Astrocyte of the spinal cord (primary cell): ENCODE measurements around the gene WIZ.

Experiments used
- DNase-seq: peaks from one replicate; pipeline ENCODE4 v3.0.0; 2011; ENCODE audit warnings: low read depth, low spot score
- H3K4me3 ChIP-seq: 2 replicates; pipeline ENCODE4 v1.5.1; 2011; ENCODE audit warnings: low read depth, mild to moderate bottlenecking, low read length, moderate library complexity
- CTCF ChIP-seq: IDR thresholded peaks from 2 replicates; pipeline ENCODE4 v1.5.1; 2012; ENCODE audit warnings: low read depth, mild to moderate bottlenecking, low read length, inconsistent platforms
- in situ Hi-C: cut with HindIII; loops from 2 replicates; pipeline ENCODE4 v1.10.0; 2017; ENCODE audit warnings: low sequenced_read_pairs

WIZ gene

GRCh38 chr19:15401397-15401710, 48.4 kb downstream of the WIZ start:
- no peak for DNase-seq
- TF ChIP-seq CTCF = no peak
- in situ Hi-C loops = no loop called here
- H3K4me3 ChIP-seq = no peak overlapping the region

GRCh38 chr19:15400521-15401396, 49.0 kb downstream of the WIZ start:
- DNase-seq = no peak
- in situ Hi-C loops = no loop called here
- H3K4me3 ChIP-seq = no peak overlapping the region
- TF ChIP-seq CTCF = no peak

GRCh38 chr19:15399635-15400034, 50.1 kb downstream of the WIZ start:
- no peak overlapping the region for H3K4me3 ChIP-seq
- no peak for DNase-seq
- no peak for TF ChIP-seq CTCF
- in situ Hi-C loops = no loop called here

- in situ Hi-C loops = no loop called here
- no peak overlapping the region for H3K4me3 ChIP-seq
- no peak for TF ChIP-seq CTCF
- DNase-seq = no peak
Observed at GRCh38 chr19:15399234-15399515, 50.6 kb downstream of the WIZ start.

GRCh38 chr19:15398501-15399233, 51.1 kb downstream of the WIZ start:
- TF ChIP-seq CTCF = no peak
- in situ Hi-C loops = no loop called here
- DNase-seq = no peak
- H3K4me3 ChIP-seq = no peak overlapping the region

GRCh38 chr19:15397782-15398181, 52.0 kb downstream of the WIZ start:
- in situ Hi-C loops = no loop called here
- TF ChIP-seq CTCF = no peak
- H3K4me3 ChIP-seq = no peak overlapping the region
- no peak for DNase-seq
